ENCODE results near the gene PAGE2.
A peak's percentile ranks its signal among the peaks of the same experiment; 100 is the strongest.
"Not testable (repeated sequence)": the region's sequence is repeated elsewhere in the genome, so short reads cannot be mapped to it uniquely, and the experiment has no call there.

The PAGE2 gene

GRCh38 chrX:55135171-55135570 lies 46.4 kb downstream of the PAGE2 start:
- TF ChIP-seq, protein P1, sequence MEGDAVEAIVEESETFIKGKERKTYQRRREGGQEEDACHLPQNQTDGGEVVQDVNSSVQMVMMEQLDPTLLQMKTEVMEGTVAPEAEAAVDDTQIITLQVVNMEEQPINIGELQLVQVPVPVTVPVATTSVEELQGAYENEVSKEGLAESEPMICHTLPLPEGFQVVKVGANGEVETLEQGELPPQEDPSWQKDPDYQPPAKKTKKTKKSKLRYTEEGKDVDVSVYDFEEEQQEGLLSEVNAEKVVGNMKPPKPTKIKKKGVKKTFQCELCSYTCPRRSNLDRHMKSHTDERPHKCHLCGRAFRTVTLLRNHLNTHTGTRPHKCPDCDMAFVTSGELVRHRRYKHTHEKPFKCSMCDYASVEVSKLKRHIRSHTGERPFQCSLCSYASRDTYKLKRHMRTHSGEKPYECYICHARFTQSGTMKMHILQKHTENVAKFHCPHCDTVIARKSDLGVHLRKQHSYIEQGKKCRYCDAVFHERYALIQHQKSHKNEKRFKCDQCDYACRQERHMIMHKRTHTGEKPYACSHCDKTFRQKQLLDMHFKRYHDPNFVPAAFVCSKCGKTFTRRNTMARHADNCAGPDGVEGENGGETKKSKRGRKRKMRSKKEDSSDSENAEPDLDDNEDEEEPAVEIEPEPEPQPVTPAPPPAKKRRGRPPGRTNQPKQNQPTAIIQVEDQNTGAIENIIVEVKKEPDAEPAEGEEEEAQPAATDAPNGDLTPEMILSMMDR (IDR thresholded peaks at IDR 0.05; ENCODE audit: low read depth, low read length, missing control alignments), result peak; percentile 57
- H3K4me3 ChIP-seq (ENCODE audit: low read depth, low read length), result no peak overlapping the region
- in situ Hi-C loops (cut with HindIII; ENCODE audit: low sequenced_read_pairs), result no loop called here
- DNase-seq (ENCODE audit: low read depth), result peak; percentile 6

DNA sequence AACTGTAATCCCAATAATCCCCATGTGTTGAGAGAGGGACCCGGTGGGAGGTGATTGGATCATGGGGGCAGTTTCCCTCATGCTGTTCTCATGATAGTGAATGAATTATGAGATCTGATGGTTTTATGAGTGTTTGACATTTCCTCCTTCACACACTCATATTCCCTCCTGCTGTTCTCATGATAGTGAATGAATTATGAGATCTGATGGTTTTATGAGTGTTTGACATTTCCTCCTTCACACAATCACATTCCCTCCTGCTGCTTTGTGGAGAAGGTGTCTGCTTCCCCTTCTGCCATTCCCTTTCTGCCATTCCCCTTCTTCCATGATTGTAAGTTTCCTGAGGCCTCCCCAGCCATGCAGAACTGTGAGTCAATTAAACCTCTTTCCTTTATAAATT lies 52.0 kb downstream of the PAGE2 start:
- in situ Hi-C loops (cut with HindIII; ENCODE audit: low sequenced_read_pairs), result not testable (repeated sequence)

More for the DNA sequence above, 52.0 kb downstream of the PAGE2 start:
- DNase-seq (ENCODE audit: low read depth); H3K4me3 ChIP-seq (ENCODE audit: low read depth, low read length): not testable (repeated sequence)
